Measurements from ENCODE around the gene RALA. TPM values are rescaled to one million over a fixed set of nuclear protein-coding genes. Genes with fewer than 3 reads are reported as not detected.
"Not testable (repeated sequence)": the region's sequence is repeated elsewhere in the genome, so short reads cannot be mapped to it uniquely, and the experiment has no call there.

RALA gene
- total and polyA plus RNA-seq, 4 donors = 5.7 to 18.8 (median 9.2) TPM

DNA sequence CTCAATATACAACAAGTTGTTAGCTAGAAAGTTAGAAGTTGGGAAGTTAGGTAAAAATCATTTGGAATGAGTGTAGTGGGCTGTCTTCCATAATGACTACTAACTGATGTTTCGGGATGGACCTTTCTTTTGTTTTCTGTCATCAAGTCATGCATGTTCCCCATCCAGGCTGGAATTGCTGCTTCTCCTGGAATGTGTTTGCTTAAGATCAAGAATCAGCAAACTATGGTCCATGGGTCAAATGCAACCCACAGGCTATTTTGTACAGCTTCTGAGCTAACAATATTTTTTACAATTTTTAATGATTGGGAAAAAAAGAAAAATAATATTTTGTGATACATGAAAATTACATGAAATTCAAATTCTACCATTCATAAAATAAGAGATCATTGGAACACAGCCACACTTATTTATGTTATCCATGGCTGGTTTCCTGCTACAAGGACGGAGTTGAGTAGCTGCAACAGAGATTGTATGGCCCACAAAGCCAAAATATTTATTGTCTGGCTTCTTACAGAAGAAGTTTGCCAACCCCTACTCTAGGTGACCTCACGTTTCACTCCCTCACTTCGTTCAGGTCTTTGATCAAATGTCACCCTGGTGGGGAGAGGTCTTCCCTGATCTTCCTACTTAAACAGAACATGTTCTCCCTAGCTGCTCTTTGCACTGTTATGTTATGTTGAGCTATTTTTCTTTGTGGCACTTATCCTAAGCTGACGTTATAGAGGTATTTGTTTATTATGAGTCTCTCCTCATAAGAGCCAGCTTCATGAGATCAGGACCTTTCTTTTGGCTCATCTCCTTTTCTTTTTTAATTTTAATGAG, 127.1 kb downstream of the RALA start:
- WGBS = 80% methylated on average over 5 of the region's 5 CpGs
- Histone ChIP-seq H3K9ac (ENCODE audit: low read depth in 1 of 2, low read length in 2 of 2) (no peak overlapping the region), H3K4me3 (ENCODE audit: low read depth in 1 of 3, low read length in 3 of 3) (no peak overlapping the region), H3K9me3 (ENCODE audit: control insufficient read depth in 4 of 4, low read length in 3 of 4) (no peaks in the 10 kb centered on the region), H3K27ac (ENCODE audit: low read depth in 1 of 2, low read length in 2 of 2) (no peak overlapping the region), H3K36me3 (ENCODE audit: control insufficient read depth in 4 of 4, insufficient read depth in 3 of 4, low read depth in 1 of 4, low read length in 3 of 4) (no peaks in the 10 kb centered on the region), H3K4me1 (ENCODE audit: control insufficient read depth in 4 of 4, insufficient read depth in 4 of 4, low read length in 3 of 4) (no peaks in the 10 kb centered on the region), H3K27me3 (ENCODE audit: control insufficient read depth in 4 of 4, insufficient read depth in 4 of 4, low read length in 3 of 4) (no peaks in the 10 kb centered on the region)
- no peak for DNase-seq (ENCODE audit: low spot score)
- TF ChIP-seq TAF1 (conservative IDR thresholded peaks at IDR 0.05) (no peak), RAD21 (IDR thresholded peaks at IDR 0.05) (no peak), HNF4A (conservative IDR thresholded peaks at IDR 0.05) (peak in 1 of 2 donors; percentile 21), JUND (IDR thresholded peaks at IDR 0.05) (no peak)
- TF ChIP-seq, protein P1, sequence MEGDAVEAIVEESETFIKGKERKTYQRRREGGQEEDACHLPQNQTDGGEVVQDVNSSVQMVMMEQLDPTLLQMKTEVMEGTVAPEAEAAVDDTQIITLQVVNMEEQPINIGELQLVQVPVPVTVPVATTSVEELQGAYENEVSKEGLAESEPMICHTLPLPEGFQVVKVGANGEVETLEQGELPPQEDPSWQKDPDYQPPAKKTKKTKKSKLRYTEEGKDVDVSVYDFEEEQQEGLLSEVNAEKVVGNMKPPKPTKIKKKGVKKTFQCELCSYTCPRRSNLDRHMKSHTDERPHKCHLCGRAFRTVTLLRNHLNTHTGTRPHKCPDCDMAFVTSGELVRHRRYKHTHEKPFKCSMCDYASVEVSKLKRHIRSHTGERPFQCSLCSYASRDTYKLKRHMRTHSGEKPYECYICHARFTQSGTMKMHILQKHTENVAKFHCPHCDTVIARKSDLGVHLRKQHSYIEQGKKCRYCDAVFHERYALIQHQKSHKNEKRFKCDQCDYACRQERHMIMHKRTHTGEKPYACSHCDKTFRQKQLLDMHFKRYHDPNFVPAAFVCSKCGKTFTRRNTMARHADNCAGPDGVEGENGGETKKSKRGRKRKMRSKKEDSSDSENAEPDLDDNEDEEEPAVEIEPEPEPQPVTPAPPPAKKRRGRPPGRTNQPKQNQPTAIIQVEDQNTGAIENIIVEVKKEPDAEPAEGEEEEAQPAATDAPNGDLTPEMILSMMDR (IDR thresholded peaks at IDR 0.05; ENCODE audit: low read depth, low read length, missing input control) = no peak
- TF ChIP-seq, protein P2, sequence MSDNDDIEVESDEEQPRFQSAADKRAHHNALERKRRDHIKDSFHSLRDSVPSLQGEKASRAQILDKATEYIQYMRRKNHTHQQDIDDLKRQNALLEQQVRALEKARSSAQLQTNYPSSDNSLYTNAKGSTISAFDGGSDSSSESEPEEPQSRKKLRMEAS (IDR thresholded peaks at IDR 0.05) = no peak

DNA sequence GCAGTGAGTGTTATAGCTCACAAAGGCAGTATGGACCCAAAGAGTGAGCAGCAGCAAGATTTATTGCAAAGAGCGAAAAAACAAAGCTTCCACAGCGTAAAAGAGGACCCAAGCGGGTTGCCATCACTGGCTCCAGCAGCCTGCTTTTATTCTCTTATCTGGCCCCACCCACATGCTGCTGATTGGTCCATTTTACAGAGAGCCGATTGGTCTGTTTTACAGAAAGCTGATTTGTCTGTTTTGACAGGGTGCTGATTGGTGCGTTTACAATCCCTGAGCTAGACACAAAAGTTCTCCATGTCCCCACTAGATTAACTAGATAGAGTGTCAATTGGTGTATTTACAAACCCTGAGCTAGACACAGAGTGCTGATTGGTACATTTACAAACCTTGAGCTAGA, 129.9 kb downstream of the RALA start:
- not testable (repeated sequence) for DNase-seq (ENCODE audit: low spot score); H3K9me3 ChIP-seq (ENCODE audit: control insufficient read depth in 4 of 4, low read length in 3 of 4); H3K27me3 ChIP-seq (ENCODE audit: control insufficient read depth in 4 of 4, insufficient read depth in 4 of 4, low read length in 3 of 4); H3K36me3 ChIP-seq (ENCODE audit: control insufficient read depth in 4 of 4, insufficient read depth in 3 of 4, low read depth in 1 of 4, low read length in 3 of 4); H3K4me3 ChIP-seq (ENCODE audit: low read depth in 1 of 3, low read length in 3 of 3); H3K9ac ChIP-seq (ENCODE audit: low read depth in 1 of 2, low read length in 2 of 2); H3K4me1 ChIP-seq (ENCODE audit: control insufficient read depth in 4 of 4, insufficient read depth in 4 of 4, low read length in 3 of 4); H3K27ac ChIP-seq (ENCODE audit: low read depth in 1 of 2, low read length in 2 of 2)
- WGBS = 95% methylated on average over 5 of the region's 5 CpGs

DNA sequence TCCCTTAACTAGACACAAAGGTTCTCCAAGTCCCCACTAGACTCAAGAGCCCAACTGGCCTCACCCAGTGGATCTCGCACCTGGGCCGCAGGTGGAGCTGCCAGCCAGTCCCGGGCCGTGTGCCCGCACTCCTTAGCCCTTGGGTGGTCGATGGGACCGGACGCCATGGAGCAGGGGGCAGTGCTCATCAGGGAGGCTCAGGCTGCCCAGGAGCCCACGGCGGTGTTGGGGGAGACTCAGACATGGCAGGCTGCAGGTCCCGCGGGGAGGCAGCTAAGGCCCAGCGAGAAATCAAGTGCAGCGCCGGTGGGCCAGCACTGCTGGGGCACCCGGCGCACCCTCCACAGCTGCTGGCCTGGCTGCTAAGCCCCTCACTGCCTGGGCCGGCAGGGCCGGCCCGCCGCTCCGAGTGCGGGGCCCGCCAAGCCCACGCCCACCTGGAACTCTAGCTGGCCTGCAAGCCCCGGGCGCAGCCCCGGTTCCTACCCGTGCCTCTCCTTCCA, 130.5 kb downstream of the RALA start:
- no peak for DNase-seq (ENCODE audit: low spot score)
- no peak overlapping the region for H3K27ac ChIP-seq (ENCODE audit: low read depth in 1 of 2, low read length in 2 of 2)
- H3K4me1 ChIP-seq (ENCODE audit: control insufficient read depth in 4 of 4, insufficient read depth in 4 of 4, low read length in 3 of 4) = no peaks in the 10 kb centered on the region
- no peaks in the 10 kb centered on the region for H3K9me3 ChIP-seq (ENCODE audit: control insufficient read depth in 4 of 4, low read length in 3 of 4)
- H3K9ac ChIP-seq (ENCODE audit: low read depth in 1 of 2, low read length in 2 of 2) = no peak overlapping the region
- no peaks in the 10 kb centered on the region for H3K36me3 ChIP-seq (ENCODE audit: control insufficient read depth in 4 of 4, insufficient read depth in 3 of 4, low read depth in 1 of 4, low read length in 3 of 4)
- TF ChIP-seq RXRA (IDR thresholded peaks at IDR 0.05) = no peak
- TF ChIP-seq FOXA1 (IDR thresholded peaks at IDR 0.05) = no peak
- H3K4me3 ChIP-seq (ENCODE audit: low read depth in 1 of 3, low read length in 3 of 3) = no peak overlapping the region
- no peaks in the 10 kb centered on the region for H3K27me3 ChIP-seq (ENCODE audit: control insufficient read depth in 4 of 4, insufficient read depth in 4 of 4, low read length in 3 of 4)
- 97% methylated on average over 29 of the region's 29 CpGs for WGBS

DNA sequence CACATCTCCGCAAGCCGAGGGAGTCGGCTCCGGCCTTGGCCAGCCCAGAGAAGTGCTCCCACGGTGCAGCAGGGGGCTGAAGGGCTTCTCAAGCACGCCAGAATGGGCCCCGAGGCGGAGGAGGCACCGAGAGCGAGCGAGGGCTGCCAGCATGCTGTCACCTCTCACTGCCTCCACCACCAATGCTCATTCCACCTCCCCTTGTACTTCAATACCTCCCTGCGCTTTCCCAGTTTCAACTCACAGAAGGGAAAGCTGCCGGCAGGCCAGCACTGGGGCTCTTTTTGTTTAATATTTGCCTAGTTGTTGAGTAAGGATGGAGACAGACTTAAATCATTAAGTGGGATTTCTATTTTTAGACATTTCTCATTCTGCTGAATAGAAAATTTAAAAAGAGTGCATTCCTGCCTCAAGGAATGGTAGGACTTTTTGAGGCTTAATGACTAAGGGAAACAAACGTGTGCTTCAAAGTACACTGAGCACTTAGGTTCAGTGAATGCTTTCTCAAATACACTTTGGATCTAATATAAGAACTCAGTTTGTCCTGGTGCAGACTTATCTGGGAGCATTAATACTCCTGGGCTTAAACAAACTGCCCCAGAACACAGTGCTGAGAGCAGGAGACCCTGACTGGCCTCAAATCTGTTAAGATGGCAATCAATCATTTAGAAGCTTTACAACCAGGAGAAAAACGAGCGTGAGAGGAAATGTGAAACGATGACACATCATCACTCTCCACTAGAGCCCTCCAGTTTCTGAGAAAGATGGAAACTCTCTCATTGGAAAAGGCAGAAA, 131.2 kb downstream of the RALA start:
- H3K27me3 ChIP-seq (ENCODE audit: control insufficient read depth in 4 of 4, insufficient read depth in 4 of 4, low read length in 3 of 4) = no peaks in the 10 kb centered on the region
- H3K27ac ChIP-seq (ENCODE audit: low read depth in 1 of 2, low read length in 2 of 2) = no peak overlapping the region
- WGBS = 84% methylated on average over 17 of the region's 17 CpGs
- DNase-seq (ENCODE audit: low spot score) = no peak
- no peaks in the 10 kb centered on the region for H3K4me1 ChIP-seq (ENCODE audit: control insufficient read depth in 4 of 4, insufficient read depth in 4 of 4, low read length in 3 of 4)
- H3K9me3 ChIP-seq (ENCODE audit: control insufficient read depth in 4 of 4, low read length in 3 of 4) = no peaks in the 10 kb centered on the region
- no peaks in the 10 kb centered on the region for H3K36me3 ChIP-seq (ENCODE audit: control insufficient read depth in 4 of 4, insufficient read depth in 3 of 4, low read depth in 1 of 4, low read length in 3 of 4)
- H3K4me3 ChIP-seq (ENCODE audit: low read depth in 1 of 3, low read length in 3 of 3) = no peak overlapping the region
- no peak overlapping the region for H3K9ac ChIP-seq (ENCODE audit: low read depth in 1 of 2, low read length in 2 of 2)
- TF ChIP-seq JUND (IDR thresholded peaks at IDR 0.05) (no peak), RAD21 (IDR thresholded peaks at IDR 0.05) (no peak), RXRA (IDR thresholded peaks at IDR 0.05) (no peak), HNF4G (IDR thresholded peaks at IDR 0.05) (no peak), FOXA1 (IDR thresholded peaks at IDR 0.05) (no peak), GABPA (IDR thresholded peaks at IDR 0.05 in 1 of 2, conservative IDR thresholded peaks at IDR 0.05 in 1 of 2) (no peak), TAF1 (conservative IDR thresholded peaks at IDR 0.05) (no peak), EGR1 (IDR thresholded peaks at IDR 0.05; ENCODE audit: low read depth in 2 of 2) (no peak)
- TF ChIP-seq, protein P3, sequence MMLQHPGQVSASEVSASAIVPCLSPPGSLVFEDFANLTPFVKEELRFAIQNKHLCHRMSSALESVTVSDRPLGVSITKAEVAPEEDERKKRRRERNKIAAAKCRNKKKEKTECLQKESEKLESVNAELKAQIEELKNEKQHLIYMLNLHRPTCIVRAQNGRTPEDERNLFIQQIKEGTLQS (IDR thresholded peaks at IDR 0.05) = no peak
- TF ChIP-seq, protein P1 (IDR thresholded peaks at IDR 0.05; ENCODE audit: low read depth, low read length, missing input control) = no peak

All from liver (tissue), 9 donors.